HepG2 (cell line): ENCODE data around the gene CCDC88B. TPM values are rescaled to one million over a fixed set of nuclear protein-coding genes. Genes with fewer than 3 reads are reported as not detected.

Experiments
- ARID2 ChIP-seq: sonication (generic); formaldehyde crosslinking; IDR thresholded peaks from 2 replicates; pipeline ENCODE4 v1.8.1; 2022; ENCODE audit warnings: mild to moderate bottlenecking, missing genetic modification reagents, borderline replicate concordance
- CHD2 ChIP-seq: IDR thresholded peaks from 2 replicates; pipeline ENCODE4 v1.6.1; 2011; ENCODE audit warnings: low read depth, low read length, improper control_type of control experiment
- HDAC2 ChIP-seq: sonication (generic); formaldehyde crosslinking; IDR thresholded peaks from 2 replicates; pipeline ENCODE4 v1.4.0; 2020; ENCODE audit warnings: missing genetic modification reagents
- JARID2 ChIP-seq: sonication (generic); formaldehyde crosslinking; IDR thresholded peaks from 2 replicates; pipeline ENCODE4 v1.8.1; 2023; ENCODE audit warnings: missing genetic modification reagents, inconsistent platforms; ENCODE audit not compliant: insufficient replicate concordance
- KDM4B ChIP-seq: sonication (generic); formaldehyde crosslinking; IDR thresholded peaks from 2 replicates; pipeline ENCODE4 v1.4.0; 2020; ENCODE audit warnings: missing genetic modification reagents
- MEF2D ChIP-seq: sonication (generic); formaldehyde crosslinking; IDR thresholded peaks from 2 replicates; pipeline ENCODE4 v1.5.1; 2020; ENCODE audit warnings: mild to moderate bottlenecking, missing genetic modification reagents
- MTA1 ChIP-seq: sonication (generic); formaldehyde crosslinking; IDR thresholded peaks from 2 replicates; pipeline ENCODE4 v1.4.0; 2020; ENCODE audit warnings: missing genetic modification reagents, mild to moderate bottlenecking, borderline replicate concordance
- NR2C2 ChIP-seq: sonication (generic); formaldehyde crosslinking; IDR thresholded peaks from 2 replicates; pipeline ENCODE4 v1.4.0; 2020; ENCODE audit warnings: missing genetic modification reagents, mild to moderate bottlenecking, moderate library complexity, borderline replicate concordance
- YY1 ChIP-seq: IDR thresholded peaks from 2 replicates; pipeline ENCODE4 v1.6.1; 2011; ENCODE audit warnings: low read length, low read depth, moderate library complexity, mild to moderate bottlenecking; ENCODE audit not compliant: insufficient read depth, insufficient replicate concordance
- ZBTB42 ChIP-seq: sonication (generic); formaldehyde crosslinking; IDR thresholded peaks from 2 replicates; pipeline ENCODE4 v1.5.0; 2020; ENCODE audit warnings: mild to moderate bottlenecking, missing genetic modification reagents
- ZNF567 ChIP-seq: sonication (generic); formaldehyde crosslinking; IDR thresholded peaks from 2 replicates; pipeline ENCODE4 v1.8.1; 2023; ENCODE audit warnings: mild to moderate bottlenecking, missing genetic modification reagents, borderline replicate concordance
- ZNF75D ChIP-seq: sonication (generic); formaldehyde crosslinking; IDR thresholded peaks from 2 replicates; pipeline ENCODE4 v1.8.1; 2023; ENCODE audit warnings: missing genetic modification reagents, mild to moderate bottlenecking, borderline replicate concordance
- polyA plus RNA-seq, 8 experiments: library from polyadenylated mRNA; depleted of rRNA in 3 of 8; stranded (reverse) in 7 of 8; unstranded in 1 of 8; fragments of >200 nt; fragmentation: Illumina TruSeq in 4 of 8; extraction: Trizol in 4 of 8; gene quantifications; 2 replicates each; pipeline versions ENCODE4 v1.2.1 to v1.2.3, GENCODE V29; 2011 to 2016; ENCODE audit warnings: low read depth in 4 of 8, missing spikeins in 1 of 8, mixed read lengths in 1 of 8; ENCODE audit not compliant: insufficient read depth in 1 of 8
- total RNA-seq, 5 experiments: library from RNA; depleted of rRNA; stranded (reverse); fragments of >200 nt; fragmentation: Illumina TruSeq; extraction: Trizol; gene quantifications; 2 replicates each; pipeline ENCODE4 v1.2.3, GENCODE V29; 2016; ENCODE audit warnings: low read depth in 1 of 5
- TF ChIP-seq, protein P1 (sequence below): sonication (generic); formaldehyde crosslinking; IDR thresholded peaks from 2 replicates; pipeline ENCODE4 v1.5.0; 2020; ENCODE audit warnings: missing genetic modification reagents
- TF ChIP-seq, protein P2 (sequence below): sonication (generic); formaldehyde crosslinking; IDR thresholded peaks from one replicate; pipeline ENCODE4 v1.5.1; 2020; ENCODE audit warnings: mild to moderate bottlenecking, missing genetic modification reagents; ENCODE audit errors: not compliant biosample characterization
- TF ChIP-seq, protein P3 (sequence below): IDR thresholded peaks from 2 replicates; pipeline ENCODE4 v1.4.0; 2020; ENCODE audit warnings: mild to moderate bottlenecking, missing genetic modification reagents

The CCDC88B gene
- total and polyA plus RNA-seq, 2 of the 13 experiments (the other 11 are each of a cell fraction or from before 2014, with no cell fraction given): 3.6 to 4.8 TPM

DNA sequence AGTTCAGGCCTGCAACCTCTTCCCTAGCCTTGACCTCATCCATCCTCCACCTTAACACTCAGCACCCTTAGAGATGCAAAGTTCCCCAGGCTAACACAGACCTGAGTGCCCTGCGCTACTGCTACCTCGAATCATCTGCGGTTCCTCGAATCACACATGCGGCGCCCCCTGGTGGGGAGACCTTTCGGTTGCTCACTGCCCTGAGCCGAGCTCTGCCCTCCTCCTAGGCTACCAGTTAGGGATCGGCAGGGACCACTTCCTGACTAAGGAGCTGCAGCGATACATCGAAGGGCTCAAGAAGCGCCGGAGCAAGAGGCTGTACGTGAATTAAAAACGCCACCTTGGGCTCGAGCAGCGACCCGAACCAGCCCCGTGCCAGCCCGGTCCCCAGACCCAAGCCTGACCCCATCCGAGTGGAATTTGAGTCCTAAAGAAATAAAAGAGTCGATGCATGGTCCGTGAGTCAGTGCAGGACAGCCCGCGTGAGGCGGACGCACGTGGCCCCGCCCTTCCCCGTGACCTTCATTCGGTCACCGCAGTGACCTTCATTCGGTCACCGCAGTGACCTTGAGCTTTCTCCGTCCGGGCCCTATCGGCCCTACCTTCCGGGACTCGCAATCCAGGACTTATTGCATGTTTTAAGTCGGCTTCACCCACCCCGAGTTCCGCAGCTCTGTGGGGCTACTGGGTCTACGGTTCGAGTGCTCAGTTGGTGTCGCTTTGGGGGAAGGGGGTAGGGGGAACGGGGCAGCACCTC is 35.5 kb upstream of the CCDC88B start (continued):
- peak; percentile 56; the same call in 1 of the 2 replicates for TF ChIP-seq HDAC2 (CRISPR knock-in tag)
- TF ChIP-seq ZNF567 (CRISPR knock-in tag): no peak
- TF ChIP-seq, protein P1, sequence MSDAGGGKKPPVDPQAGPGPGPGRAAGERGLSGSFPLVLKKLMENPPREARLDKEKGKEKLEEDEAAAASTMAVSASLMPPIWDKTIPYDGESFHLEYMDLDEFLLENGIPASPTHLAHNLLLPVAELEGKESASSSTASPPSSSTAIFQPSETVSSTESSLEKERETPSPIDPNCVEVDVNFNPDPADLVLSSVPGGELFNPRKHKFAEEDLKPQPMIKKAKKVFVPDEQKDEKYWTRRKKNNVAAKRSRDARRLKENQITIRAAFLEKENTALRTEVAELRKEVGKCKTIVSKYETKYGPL (CRISPR knock-in tag): no peak
- TF ChIP-seq MEF2D: peak; percentile 70; the same call in 1 of the 2 replicates
- peak; percentile 17; the same call in 1 of the 2 replicates for TF ChIP-seq MTA1 (CRISPR knock-in tag)
- no peak for TF ChIP-seq ARID2
- no peak; the same call in 1 of the 2 replicates for TF ChIP-seq ZBTB42 (CRISPR knock-in tag)
- TF ChIP-seq, protein P2, sequence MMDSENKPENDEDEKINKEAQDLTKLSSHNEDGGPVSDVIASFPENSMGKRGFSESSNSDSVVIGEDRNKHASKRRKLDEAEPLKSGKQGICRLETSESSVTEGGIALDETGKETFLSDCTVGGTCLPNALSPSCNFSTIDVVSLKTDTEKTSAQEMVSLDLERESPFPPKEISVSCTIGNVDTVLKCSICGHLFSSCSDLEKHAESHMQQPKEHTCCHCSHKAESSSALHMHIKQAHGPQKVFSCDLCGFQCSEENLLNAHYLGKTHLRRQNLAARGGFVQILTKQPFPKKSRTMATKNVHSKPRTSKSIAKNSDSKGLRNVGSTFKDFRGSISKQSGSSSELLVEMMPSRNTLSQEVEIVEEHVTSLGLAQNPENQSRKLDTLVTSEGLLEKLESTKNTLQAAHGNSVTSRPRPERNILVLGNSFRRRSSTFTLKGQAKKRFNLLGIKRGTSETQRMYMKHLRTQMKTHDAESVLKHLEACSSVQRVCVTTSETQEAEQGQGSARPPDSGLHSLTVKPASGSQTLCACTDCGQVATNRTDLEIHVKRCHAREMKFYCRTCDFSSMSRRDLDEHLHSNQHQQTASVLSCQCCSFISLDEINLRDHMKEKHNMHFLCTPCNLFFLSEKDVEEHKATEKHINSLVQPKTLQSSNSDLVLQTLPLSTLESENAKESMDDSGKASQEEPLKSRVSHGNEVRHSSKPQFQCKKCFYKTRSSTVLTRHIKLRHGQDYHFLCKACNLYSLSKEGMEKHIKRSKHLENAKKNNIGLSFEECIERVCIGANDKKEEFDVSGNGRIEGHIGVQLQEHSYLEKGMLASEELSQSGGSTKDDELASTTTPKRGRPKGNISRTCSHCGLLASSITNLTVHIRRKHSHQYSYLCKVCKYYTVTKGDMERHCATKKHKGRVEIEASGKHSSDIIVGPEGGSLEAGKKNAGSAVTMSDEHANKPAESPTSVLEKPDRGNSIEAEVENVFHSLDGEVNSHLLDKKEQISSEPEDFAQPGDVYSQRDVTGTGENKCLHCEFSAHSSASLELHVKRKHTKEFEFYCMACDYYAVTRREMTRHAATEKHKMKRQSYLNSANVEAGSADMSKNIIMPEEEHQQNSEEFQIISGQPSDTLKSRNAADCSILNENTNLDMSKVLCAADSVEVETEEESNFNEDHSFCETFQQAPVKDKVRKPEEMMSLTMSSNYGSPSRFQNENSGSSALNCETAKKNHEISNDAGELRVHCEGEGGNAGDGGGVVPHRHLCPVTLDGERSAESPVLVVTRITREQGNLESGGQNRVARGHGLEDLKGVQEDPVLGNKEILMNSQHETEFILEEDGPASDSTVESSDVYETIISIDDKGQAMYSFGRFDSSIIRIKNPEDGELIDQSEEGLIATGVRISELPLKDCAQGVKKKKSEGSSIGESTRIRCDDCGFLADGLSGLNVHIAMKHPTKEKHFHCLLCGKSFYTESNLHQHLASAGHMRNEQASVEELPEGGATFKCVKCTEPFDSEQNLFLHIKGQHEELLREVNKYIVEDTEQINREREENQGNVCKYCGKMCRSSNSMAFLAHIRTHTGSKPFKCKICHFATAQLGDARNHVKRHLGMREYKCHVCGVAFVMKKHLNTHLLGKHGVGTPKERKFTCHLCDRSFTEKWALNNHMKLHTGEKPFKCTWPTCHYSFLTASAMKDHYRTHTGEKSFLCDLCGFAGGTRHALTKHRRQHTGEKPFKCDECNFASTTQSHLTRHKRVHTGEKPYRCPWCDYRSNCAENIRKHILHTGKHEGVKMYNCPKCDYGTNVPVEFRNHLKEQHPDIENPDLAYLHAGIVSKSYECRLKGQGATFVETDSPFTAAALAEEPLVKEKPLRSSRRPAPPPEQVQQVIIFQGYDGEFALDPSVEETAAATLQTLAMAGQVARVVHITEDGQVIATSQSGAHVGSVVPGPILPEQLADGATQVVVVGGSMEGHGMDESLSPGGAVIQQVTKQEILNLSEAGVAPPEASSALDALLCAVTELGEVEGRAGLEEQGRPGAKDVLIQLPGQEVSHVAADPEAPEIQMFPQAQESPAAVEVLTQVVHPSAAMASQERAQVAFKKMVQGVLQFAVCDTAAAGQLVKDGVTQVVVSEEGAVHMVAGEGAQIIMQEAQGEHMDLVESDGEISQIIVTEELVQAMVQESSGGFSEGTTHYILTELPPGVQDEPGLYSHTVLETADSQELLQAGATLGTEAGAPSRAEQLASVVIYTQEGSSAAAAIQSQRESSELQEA (CRISPR knock-in tag): no peak
- TF ChIP-seq ZNF75D (CRISPR knock-in tag): no peak
- TF ChIP-seq, protein P3, sequence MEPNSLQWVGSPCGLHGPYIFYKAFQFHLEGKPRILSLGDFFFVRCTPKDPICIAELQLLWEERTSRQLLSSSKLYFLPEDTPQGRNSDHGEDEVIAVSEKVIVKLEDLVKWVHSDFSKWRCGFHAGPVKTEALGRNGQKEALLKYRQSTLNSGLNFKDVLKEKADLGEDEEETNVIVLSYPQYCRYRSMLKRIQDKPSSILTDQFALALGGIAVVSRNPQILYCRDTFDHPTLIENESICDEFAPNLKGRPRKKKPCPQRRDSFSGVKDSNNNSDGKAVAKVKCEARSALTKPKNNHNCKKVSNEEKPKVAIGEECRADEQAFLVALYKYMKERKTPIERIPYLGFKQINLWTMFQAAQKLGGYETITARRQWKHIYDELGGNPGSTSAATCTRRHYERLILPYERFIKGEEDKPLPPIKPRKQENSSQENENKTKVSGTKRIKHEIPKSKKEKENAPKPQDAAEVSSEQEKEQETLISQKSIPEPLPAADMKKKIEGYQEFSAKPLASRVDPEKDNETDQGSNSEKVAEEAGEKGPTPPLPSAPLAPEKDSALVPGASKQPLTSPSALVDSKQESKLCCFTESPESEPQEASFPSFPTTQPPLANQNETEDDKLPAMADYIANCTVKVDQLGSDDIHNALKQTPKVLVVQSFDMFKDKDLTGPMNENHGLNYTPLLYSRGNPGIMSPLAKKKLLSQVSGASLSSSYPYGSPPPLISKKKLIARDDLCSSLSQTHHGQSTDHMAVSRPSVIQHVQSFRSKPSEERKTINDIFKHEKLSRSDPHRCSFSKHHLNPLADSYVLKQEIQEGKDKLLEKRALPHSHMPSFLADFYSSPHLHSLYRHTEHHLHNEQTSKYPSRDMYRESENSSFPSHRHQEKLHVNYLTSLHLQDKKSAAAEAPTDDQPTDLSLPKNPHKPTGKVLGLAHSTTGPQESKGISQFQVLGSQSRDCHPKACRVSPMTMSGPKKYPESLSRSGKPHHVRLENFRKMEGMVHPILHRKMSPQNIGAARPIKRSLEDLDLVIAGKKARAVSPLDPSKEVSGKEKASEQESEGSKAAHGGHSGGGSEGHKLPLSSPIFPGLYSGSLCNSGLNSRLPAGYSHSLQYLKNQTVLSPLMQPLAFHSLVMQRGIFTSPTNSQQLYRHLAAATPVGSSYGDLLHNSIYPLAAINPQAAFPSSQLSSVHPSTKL (CRISPR knock-in tag): no peak
- TF ChIP-seq YY1: peak; percentile 40
- no peak; the same call in 1 of the 2 replicates for TF ChIP-seq KDM4B
- 0 out of 2 replicates have a peak, but pooled peaks have one; percentile 8 for TF ChIP-seq CHD2
- TF ChIP-seq NR2C2 (CRISPR knock-in tag): peak; percentile 36; the same call in 1 of the 2 replicates
- no peak for TF ChIP-seq JARID2
